ENCODE measurements around the gene STAT5B. TPM values are rescaled to one million over a fixed set of nuclear protein-coding genes. Genes with fewer than 3 reads are reported as not detected.

Gene STAT5B
- total and polyA plus RNA-seq, 9 of the 15 experiments (the other 6 are each of a cell fraction or from before 2014, with no cell fraction given) = 20.8 to 176 (median 92.4) TPM

DNA sequence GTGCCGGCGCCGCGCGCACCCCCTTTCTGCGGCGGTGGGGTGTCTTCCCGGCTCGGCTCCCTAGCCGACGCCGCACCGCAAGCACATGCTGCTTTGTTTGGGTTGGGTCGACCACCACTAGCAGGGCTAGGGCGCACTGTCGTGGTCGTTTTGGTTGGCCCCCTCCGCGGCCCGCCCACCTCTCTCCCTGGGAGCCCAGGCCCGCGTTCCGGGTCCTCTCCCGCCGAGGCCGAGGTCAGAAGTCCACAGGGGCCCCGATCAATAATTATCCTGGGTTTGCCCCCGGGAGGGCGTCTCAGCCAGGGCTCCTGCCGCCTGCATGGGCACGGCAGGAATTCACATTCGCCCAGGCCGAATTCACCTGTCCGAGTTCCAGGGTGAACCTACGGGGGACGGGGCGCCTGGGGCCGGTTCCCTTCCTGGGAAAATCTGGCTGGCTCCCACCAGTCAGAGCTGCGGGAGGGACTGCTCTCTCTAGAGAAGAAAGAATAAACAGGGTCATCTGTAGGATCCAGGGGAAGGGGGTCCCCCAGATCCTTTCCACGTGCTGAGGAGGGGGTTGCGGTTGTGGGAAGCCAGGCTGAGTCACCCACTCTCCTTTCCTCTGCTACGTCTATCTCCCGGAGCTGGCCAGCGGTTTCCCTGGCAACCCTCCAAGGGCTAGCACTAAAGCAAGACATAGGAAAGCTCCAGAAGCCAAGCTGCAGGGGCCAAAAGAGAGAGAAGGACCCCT is 584 bp upstream of the STAT5B start (continued):
- TF ChIP-seq, protein P1, sequence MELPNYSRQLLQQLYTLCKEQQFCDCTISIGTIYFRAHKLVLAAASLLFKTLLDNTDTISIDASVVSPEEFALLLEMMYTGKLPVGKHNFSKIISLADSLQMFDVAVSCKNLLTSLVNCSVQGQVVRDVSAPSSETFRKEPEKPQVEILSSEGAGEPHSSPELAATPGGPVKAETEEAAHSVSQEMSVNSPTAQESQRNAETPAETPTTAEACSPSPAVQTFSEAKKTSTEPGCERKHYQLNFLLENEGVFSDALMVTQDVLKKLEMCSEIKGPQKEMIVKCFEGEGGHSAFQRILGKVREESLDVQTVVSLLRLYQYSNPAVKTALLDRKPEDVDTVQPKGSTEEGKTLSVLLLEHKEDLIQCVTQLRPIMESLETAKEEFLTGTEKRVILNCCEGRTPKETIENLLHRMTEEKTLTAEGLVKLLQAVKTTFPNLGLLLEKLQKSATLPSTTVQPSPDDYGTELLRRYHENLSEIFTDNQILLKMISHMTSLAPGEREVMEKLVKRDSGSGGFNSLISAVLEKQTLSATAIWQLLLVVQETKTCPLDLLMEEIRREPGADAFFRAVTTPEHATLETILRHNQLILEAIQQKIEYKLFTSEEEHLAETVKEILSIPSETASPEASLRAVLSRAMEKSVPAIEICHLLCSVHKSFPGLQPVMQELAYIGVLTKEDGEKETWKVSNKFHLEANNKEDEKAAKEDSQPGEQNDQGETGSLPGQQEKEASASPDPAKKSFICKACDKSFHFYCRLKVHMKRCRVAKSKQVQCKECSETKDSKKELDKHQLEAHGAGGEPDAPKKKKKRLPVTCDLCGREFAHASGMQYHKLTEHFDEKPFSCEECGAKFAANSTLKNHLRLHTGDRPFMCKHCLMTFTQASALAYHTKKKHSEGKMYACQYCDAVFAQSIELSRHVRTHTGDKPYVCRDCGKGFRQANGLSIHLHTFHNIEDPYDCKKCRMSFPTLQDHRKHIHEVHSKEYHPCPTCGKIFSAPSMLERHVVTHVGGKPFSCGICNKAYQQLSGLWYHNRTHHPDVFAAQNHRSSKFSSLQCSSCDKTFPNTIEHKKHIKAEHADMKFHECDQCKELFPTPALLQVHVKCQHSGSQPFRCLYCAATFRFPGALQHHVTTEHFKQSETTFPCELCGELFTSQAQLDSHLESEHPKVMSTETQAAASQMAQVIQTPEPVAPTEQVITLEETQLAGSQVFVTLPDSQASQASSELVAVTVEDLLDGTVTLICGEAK (IDR thresholded peaks at IDR 0.05) = peak; percentile 44; the same call in 1 of the 2 replicates
- TF ChIP-seq, protein P1 (CRISPR knock-in tag; IDR thresholded peaks at IDR 0.05) = no peak
- TF ChIP-seq, protein P2, sequence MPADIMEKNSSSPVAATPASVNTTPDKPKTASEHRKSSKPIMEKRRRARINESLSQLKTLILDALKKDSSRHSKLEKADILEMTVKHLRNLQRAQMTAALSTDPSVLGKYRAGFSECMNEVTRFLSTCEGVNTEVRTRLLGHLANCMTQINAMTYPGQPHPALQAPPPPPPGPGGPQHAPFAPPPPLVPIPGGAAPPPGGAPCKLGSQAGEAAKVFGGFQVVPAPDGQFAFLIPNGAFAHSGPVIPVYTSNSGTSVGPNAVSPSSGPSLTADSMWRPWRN (IDR thresholded peaks at IDR 0.05; ENCODE audit: low read depth) = 0 out of 2 replicates have a peak, but pooled peaks have one; percentile 58
- TF ChIP-seq JUNB (CRISPR knock-in tag; conservative IDR thresholded peaks at IDR 0.05) = 0 out of 2 replicates have a peak, but pooled peaks have one; percentile 36
- peak; percentile 83 for TF ChIP-seq RBFOX2 (IDR thresholded peaks at IDR 0.05; ENCODE audit: low read depth, low read length)
- TF ChIP-seq ZBTB17 (CRISPR knock-in tag; IDR thresholded peaks at IDR 0.05) = 0 out of 2 replicates have a peak, but pooled peaks have one; percentile 23
- TF ChIP-seq, protein P3, sequence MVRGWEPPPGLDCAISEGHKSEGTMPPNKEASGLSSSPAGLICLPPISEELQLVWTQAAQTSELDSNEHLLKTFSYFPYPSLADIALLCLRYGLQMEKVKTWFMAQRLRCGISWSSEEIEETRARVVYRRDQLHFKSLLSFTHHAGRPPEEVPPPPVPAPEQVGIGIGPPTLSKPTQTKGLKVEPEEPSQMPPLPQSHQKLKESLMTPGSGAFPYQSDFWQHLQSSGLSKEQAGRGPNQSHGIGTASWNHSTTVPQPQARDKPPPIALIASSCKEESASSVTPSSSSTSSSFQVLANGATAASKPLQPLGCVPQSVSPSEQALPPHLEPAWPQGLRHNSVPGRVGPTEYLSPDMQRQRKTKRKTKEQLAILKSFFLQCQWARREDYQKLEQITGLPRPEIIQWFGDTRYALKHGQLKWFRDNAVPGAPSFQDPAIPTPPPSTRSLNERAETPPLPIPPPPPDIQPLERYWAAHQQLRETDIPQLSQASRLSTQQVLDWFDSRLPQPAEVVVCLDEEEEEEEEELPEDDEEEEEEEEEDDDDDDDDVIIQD (CRISPR knock-in tag; IDR thresholded peaks at IDR 0.05) = no peak
- TF ChIP-seq SMARCE1 (IDR thresholded peaks at IDR 0.05) = peak; percentile 92
- TF ChIP-seq, protein P4, sequence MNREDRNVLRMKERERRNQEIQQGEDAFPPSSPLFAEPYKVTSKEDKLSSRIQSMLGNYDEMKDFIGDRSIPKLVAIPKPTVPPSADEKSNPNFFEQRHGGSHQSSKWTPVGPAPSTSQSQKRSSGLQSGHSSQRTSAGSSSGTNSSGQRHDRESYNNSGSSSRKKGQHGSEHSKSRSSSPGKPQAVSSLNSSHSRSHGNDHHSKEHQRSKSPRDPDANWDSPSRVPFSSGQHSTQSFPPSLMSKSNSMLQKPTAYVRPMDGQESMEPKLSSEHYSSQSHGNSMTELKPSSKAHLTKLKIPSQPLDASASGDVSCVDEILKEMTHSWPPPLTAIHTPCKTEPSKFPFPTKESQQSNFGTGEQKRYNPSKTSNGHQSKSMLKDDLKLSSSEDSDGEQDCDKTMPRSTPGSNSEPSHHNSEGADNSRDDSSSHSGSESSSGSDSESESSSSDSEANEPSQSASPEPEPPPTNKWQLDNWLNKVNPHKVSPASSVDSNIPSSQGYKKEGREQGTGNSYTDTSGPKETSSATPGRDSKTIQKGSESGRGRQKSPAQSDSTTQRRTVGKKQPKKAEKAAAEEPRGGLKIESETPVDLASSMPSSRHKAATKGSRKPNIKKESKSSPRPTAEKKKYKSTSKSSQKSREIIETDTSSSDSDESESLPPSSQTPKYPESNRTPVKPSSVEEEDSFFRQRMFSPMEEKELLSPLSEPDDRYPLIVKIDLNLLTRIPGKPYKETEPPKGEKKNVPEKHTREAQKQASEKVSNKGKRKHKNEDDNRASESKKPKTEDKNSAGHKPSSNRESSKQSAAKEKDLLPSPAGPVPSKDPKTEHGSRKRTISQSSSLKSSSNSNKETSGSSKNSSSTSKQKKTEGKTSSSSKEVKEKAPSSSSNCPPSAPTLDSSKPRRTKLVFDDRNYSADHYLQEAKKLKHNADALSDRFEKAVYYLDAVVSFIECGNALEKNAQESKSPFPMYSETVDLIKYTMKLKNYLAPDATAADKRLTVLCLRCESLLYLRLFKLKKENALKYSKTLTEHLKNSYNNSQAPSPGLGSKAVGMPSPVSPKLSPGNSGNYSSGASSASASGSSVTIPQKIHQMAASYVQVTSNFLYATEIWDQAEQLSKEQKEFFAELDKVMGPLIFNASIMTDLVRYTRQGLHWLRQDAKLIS (CRISPR knock-in tag; IDR thresholded peaks at IDR 0.05) = peak; percentile 19; the same call in 1 of the 2 replicates
- TF ChIP-seq HOXB6 (CRISPR knock-in tag; IDR thresholded peaks at IDR 0.05; ENCODE audit: borderline replicate concordance) = no peak

Data from K562 (cell line).